Endothelial cell of umbilical vein (primary cell): ENCODE data around the gene INTS7. TPM values are rescaled to one million over a fixed set of nuclear protein-coding genes. Genes with fewer than 3 reads are reported as not detected.

ENCODE experiments used
- BruUV-seq: library from RNA; stranded (reverse); fragments of 400-500 nt; replicated peaks from 2 replicates; lab custom pipeline; 2021; lab: Mats Ljungman, UMichigan
- CTCF ChIA-PET: fragments of 300-600, 350-600 bp; sonication (Branson Sonifier 250); formaldehyde crosslinking; loops from one replicate; lab custom pipeline; 2021; ENCODE audit warnings: antibody characterized with exemption, inconsistent platforms; lab: Charles Lee
- POLR2A ChIA-PET: fragments of 300-600, 350-600 bp; sonication (Branson Sonifier 250); formaldehyde crosslinking; loops from one replicate; lab custom pipeline; 2021; ENCODE audit warnings: antibody characterized with exemption, inconsistent platforms; lab: Charles Lee
- DNase-seq: peaks from one replicate; pipeline ENCODE4 v3.0.0-alpha.2; 2011; ENCODE audit warnings: low read depth, low spot score
- FAIRE-seq: peaks from 2 replicates; lab custom pipeline; 2011; peaks lifted over from hg19 to GRCh38; lab: Jason Lieb, UNC
- H2AFZ ChIP-seq: 2 replicates; pipeline ENCODE4 v1.6.0; 2012; ENCODE audit warnings: low read depth, low read length, control low read depth, inconsistent platforms
- H3K27ac ChIP-seq: 2 replicates; pipeline ENCODE4 v1.5.1; 2011; ENCODE audit warnings: low read depth, mild to moderate bottlenecking, control low read depth, low read length, moderate library complexity; ENCODE audit not compliant: insufficient read depth
- H3K27me3 ChIP-seq, 2 experiments: 2 replicates each; pipeline versions ENCODE4 v1.6.0 to v1.6.1; 2011; ENCODE audit warnings: low read length in 2 of 2, mixed read lengths in 1 of 2; ENCODE audit not compliant: control insufficient read depth in 2 of 2, insufficient read depth in 2 of 2
- H3K36me3 ChIP-seq, 2 experiments: 2 replicates in 1 of 2; 3 replicates in 1 of 2; pipeline ENCODE4 v1.5.1; 2011; ENCODE audit warnings: low read length in 2 of 2, mild to moderate bottlenecking in 1 of 2, moderate library complexity in 1 of 2; ENCODE audit not compliant: control insufficient read depth in 2 of 2, insufficient read depth in 2 of 2; ENCODE audit errors: extremely low read depth in 1 of 2
- H3K4me1 ChIP-seq: 3 replicates; pipeline ENCODE4 v1.5.1; 2011; ENCODE audit warnings: mild to moderate bottlenecking, low read length; ENCODE audit not compliant: control insufficient read depth, insufficient read depth; ENCODE audit errors: extremely low read depth
- H3K4me2 ChIP-seq: 2 replicates; pipeline ENCODE4 v1.6.1; 2011; ENCODE audit warnings: low read length, control low read depth, mixed read lengths; ENCODE audit not compliant: insufficient read depth
- H3K4me3 ChIP-seq, 3 experiments: fragments of 200-600 bp in 1 of 3; sonication (generic), shearing (Covaris generic) in 1 of 3; replicated peaks in 1 of 3; 2 replicates each; pipeline ENCODE4 v1.5.1; 2011 to 2016; ENCODE audit warnings: control low read depth in 3 of 3, low read length in 3 of 3, mild to moderate bottlenecking in 2 of 3, inconsistent platforms in 1 of 3, low read depth in 1 of 3, moderate library complexity in 1 of 3; ENCODE audit not compliant: insufficient read depth in 1 of 3
- H3K79me2 ChIP-seq: 2 replicates; pipeline ENCODE4 v1.6.0; 2012; ENCODE audit warnings: low read length, inconsistent platforms; ENCODE audit not compliant: control insufficient read depth, insufficient read depth
- H3K9ac ChIP-seq: replicated peaks from 2 replicates; pipeline ENCODE3; 2011; ENCODE audit warnings: low read length, control low read depth; ENCODE audit not compliant: insufficient read depth; ENCODE audit errors: extremely low read depth
- H3K9me1 ChIP-seq: replicated peaks from 3 replicates; pipeline ENCODE4 v1.6.0; 2011; ENCODE audit warnings: mild to moderate bottlenecking, low read length; ENCODE audit not compliant: control insufficient read depth, insufficient read depth; ENCODE audit errors: extremely low read depth
- H3K9me3 ChIP-seq: replicated peaks from 2 replicates; pipeline ENCODE4 v1.5.1; 2012; ENCODE audit warnings: low read length, inconsistent platforms; ENCODE audit not compliant: control insufficient read depth, insufficient read depth
- H4K20me1 ChIP-seq: replicated peaks from 2 replicates; pipeline ENCODE3; 2011; ENCODE audit warnings: mild to moderate bottlenecking, low read length; ENCODE audit not compliant: control insufficient read depth, insufficient read depth; ENCODE audit errors: extremely low read depth
- EZH2 ChIP-seq: IDR thresholded peaks from 2 replicates; pipeline ENCODE4 v1.6.1; 2012; ENCODE audit warnings: borderline replicate concordance, low read depth, mild to moderate bottlenecking, moderate library complexity, low read length, inconsistent platforms; ENCODE audit not compliant: severe bottlenecking
- FOS ChIP-seq: IDR thresholded peaks from 2 replicates; pipeline ENCODE4 v1.6.1; 2011; ENCODE audit warnings: mild to moderate bottlenecking, low read length, moderate library complexity, borderline replicate concordance; ENCODE audit not compliant: insufficient read depth
- GATA2 ChIP-seq: IDR thresholded peaks from 2 replicates; pipeline ENCODE4 v1.7.0; 2011; ENCODE audit warnings: low read depth, mild to moderate bottlenecking, moderate library complexity, mixed read lengths, low read length; ENCODE audit not compliant: insufficient read length, insufficient read depth
- JUN ChIP-seq: IDR thresholded peaks from 2 replicates; pipeline ENCODE4 v1.6.1; 2011; ENCODE audit warnings: borderline replicate concordance, low read depth; ENCODE audit not compliant: insufficient read length, insufficient read depth
- MYC ChIP-seq: IDR thresholded peaks from one replicate; pipeline ENCODE4 v1.6.1; 2011; ENCODE audit warnings: mild to moderate bottlenecking, low read depth, low read length
- POLR2A ChIP-seq: IDR thresholded peaks from 2 replicates; pipeline ENCODE4 v1.6.1; 2012; ENCODE audit warnings: low read depth, mild to moderate bottlenecking, control low read depth, low read length
- POLR2AphosphoS5 ChIP-seq: IDR thresholded peaks from 2 replicates; pipeline ENCODE4 v1.6.1; 2012; ENCODE audit warnings: low read depth, mild to moderate bottlenecking, control low read depth, low read length, moderate library complexity; ENCODE audit not compliant: insufficient read depth
- dilution Hi-C: fragments of 300-500 bp; cut with MboI; formaldehyde crosslinking; loops from one replicate; pipeline ENCODE4 v1.15.0; 2019; ENCODE audit warnings: low sequenced_read_pairs; ENCODE audit not compliant: extremely low pct_ligation_motif_present
- intact Hi-C: fragments of 100-400 bp; cut with micrococcal nuclease; formaldehyde crosslinking; loops from one replicate; pipeline ENCODE4 v1.10.0; 2022
- polyA plus RNA-seq, 4 experiments: library from polyadenylated mRNA; depleted of rRNA in 3 of 4; stranded (reverse) in 3 of 4; unstranded in 1 of 4; fragments of >200 nt; gene quantifications; 2 replicates each; pipeline versions ENCODE4 v1.2.1 to v1.2.3, GENCODE V29; 2011 to 2012; ENCODE audit warnings: missing spikeins in 1 of 4
- total RNA-seq: library from RNA; stranded (reverse); gene quantifications from 2 replicates; pipeline ENCODE4 v1.2.3, GENCODE V29; 2021
- TF ChIP-seq, protein P1 (sequence below), 2 donors: IDR thresholded peaks; 1 replicate in 1 of 2; 2 replicates in 1 of 2; pipeline ENCODE4 v1.5.1; 2011; ENCODE audit warnings: low read length in 2 of 2, mild to moderate bottlenecking in 2 of 2, moderate library complexity in 2 of 2, control low read depth in 1 of 2, inconsistent platforms in 1 of 2, low read depth in 1 of 2; ENCODE audit not compliant: insufficient read depth in 1 of 2; ENCODE audit errors: extremely low read depth in 1 of 2
- TF ChIP-seq, protein P2 (sequence below): IDR thresholded peaks from 2 replicates; pipeline ENCODE4 v1.6.1; 2011; ENCODE audit not compliant: insufficient read depth, insufficient read length

INTS7 gene
- total and polyA plus RNA-seq, 2 donors (not counting 3 experiments of a cell fraction or from before 2014, with no cell fraction given): 9.1 to 18.1 TPM

- no peak overlapping the region for H3K4me2 ChIP-seq
- no peaks in the 10 kb centered on the region for H3K27me3 ChIP-seq
- intact Hi-C loops: no loop called here
- BruUV-seq: no TSS peak
- H2AFZ ChIP-seq: no peak overlapping the region
- TF ChIP-seq, protein P1, sequence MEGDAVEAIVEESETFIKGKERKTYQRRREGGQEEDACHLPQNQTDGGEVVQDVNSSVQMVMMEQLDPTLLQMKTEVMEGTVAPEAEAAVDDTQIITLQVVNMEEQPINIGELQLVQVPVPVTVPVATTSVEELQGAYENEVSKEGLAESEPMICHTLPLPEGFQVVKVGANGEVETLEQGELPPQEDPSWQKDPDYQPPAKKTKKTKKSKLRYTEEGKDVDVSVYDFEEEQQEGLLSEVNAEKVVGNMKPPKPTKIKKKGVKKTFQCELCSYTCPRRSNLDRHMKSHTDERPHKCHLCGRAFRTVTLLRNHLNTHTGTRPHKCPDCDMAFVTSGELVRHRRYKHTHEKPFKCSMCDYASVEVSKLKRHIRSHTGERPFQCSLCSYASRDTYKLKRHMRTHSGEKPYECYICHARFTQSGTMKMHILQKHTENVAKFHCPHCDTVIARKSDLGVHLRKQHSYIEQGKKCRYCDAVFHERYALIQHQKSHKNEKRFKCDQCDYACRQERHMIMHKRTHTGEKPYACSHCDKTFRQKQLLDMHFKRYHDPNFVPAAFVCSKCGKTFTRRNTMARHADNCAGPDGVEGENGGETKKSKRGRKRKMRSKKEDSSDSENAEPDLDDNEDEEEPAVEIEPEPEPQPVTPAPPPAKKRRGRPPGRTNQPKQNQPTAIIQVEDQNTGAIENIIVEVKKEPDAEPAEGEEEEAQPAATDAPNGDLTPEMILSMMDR (IDR thresholded peaks at IDR 0.05; ENCODE audit: extremely low read depth in 1 of 2, insufficient read depth in 1 of 2, low read depth in 1 of 2, low read length in 2 of 2): no peak
- no peak for TF ChIP-seq POLR2A
- TF ChIP-seq MYC: no peak
- no peak for TF ChIP-seq EZH2
- no peak for TF ChIP-seq POLR2AphosphoS5
- TF ChIP-seq, protein P2, sequence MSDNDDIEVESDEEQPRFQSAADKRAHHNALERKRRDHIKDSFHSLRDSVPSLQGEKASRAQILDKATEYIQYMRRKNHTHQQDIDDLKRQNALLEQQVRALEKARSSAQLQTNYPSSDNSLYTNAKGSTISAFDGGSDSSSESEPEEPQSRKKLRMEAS: no peak
- TF ChIP-seq GATA2: no peak
- TF ChIP-seq FOS: no peak
- no peak for TF ChIP-seq JUN
- no peaks in the 10 kb centered on the region for H3K9me1 ChIP-seq
- CTCF ChIA-PET: interaction anchor here (0.7 kb wide), 1 partner anchor 12 kb away, joined by 3 read pairs; no protein-coding TSS in a partner anchor
- dilution Hi-C loops: no loop called here
- no peaks in the 10 kb centered on the region for H3K79me2 ChIP-seq
- H3K36me3 ChIP-seq: peaks cover 2 to 9% of the 10 kb centered on the region in 2 experiments
- POLR2A ChIA-PET: no interaction called here
- H4K20me1 ChIP-seq: no peaks in the 10 kb centered on the region
- no peak overlapping the region for H3K9ac ChIP-seq
- H3K4me3 ChIP-seq: no peak overlapping the region
- DNase-seq: no peak
- no peaks in the 10 kb centered on the region for H3K9me3 ChIP-seq
- H3K27ac ChIP-seq: no peak overlapping the region
- no peaks in the 10 kb centered on the region for H3K4me1 ChIP-seq
- FAIRE-seq: no peak
Observed at GRCh38 chr1:212082765-212083406, 47.5 kb upstream of the INTS7 start.
